Lower leg skin (tissue), 4 donors: Measurements from ENCODE around the gene ERN2. TPM values are rescaled to one million over a fixed set of nuclear protein-coding genes. Genes with fewer than 3 reads are reported as not detected.

Experiments used
- DNase-seq, 2 donors: peaks; one replicate each; pipeline ENCODE4 v3.0.0-alpha.2; 2019; ENCODE audit warnings: low spot score in 2 of 2
- H3K4me3 ChIP-seq: fragments of 200-600 bp; sonication (generic); 2 replicates; pipeline ENCODE4 v1.5.1; 2017; ENCODE audit warnings: mild to moderate bottlenecking, low read depth; ENCODE audit not compliant: poor library complexity, severe bottlenecking
- CTCF ChIP-seq, 3 donors: fragments of 450-650 bp; IDR thresholded peaks; one replicate each; pipeline ENCODE4 v1.5.1; 2016; ENCODE audit warnings: antibody characterized with exemption in 3 of 3, mild to moderate bottlenecking in 3 of 3, moderate library complexity in 2 of 3
- POLR2A ChIP-seq, 2 donors: fragments of 450-650 bp; IDR thresholded peaks; one replicate each; pipeline ENCODE4 v1.6.1; 2016 to 2017; ENCODE audit warnings: antibody characterized with exemption in 2 of 2, mild to moderate bottlenecking in 1 of 2, moderate library complexity in 1 of 2
- WGBS, 2 donors: methylation state at CpG; one replicate each; pipeline ENCODE4 v1.1.5; 2018; 5-methylcytosine and 5-hydroxymethylcytosine counted together
- intact Hi-C: fragments of 100-400 bp; cut with DNase I; formaldehyde crosslinking; loops from one replicate; pipeline ENCODE4 v1.15.0; 2023; ENCODE audit warnings: low total_unique reads
- total RNA-seq, 4 donors: library from RNA; depleted of rRNA; stranded (reverse); fragments of >200 nt; gene quantifications; one replicate each; pipeline ENCODE4 v1.1.0, GENCODE V29; 2016

The ERN2 gene
- total RNA-seq, 4 donors from 2014 or later = 0.25 to 2.4 (median 0.49) TPM

- DNase-seq = no peak
- TF ChIP-seq POLR2A (IDR thresholded peaks at IDR 0.05) (no peak), CTCF (IDR thresholded peaks at IDR 0.05) (no peak)
- intact Hi-C loops = no loop called here
- H3K4me3 ChIP-seq = no peak overlapping the region
- WGBS, 2 donors = 78 to 81% methylated on average over 2 of the region's 2 CpGs
These were observed 3.0 kb downstream of the ERN2 start for GRCh38 chr16:23710008-23710407.

GRCh38 chr16:23709536-23709935 lies 3.5 kb downstream of the ERN2 start:
- DNase-seq = no peak
- TF ChIP-seq CTCF (IDR thresholded peaks at IDR 0.05) = no peak
- TF ChIP-seq POLR2A (IDR thresholded peaks at IDR 0.05) = no peak
- no peak overlapping the region for H3K4me3 ChIP-seq
- intact Hi-C loops = no loop called here

GRCh38 chr16:23706439-23706838 lies 6.6 kb downstream of the ERN2 start:
- 84 to 87% methylated on average over 4 of the region's 4 CpGs for WGBS, 2 donors
- intact Hi-C loops = no loop called here
- TF ChIP-seq CTCF (IDR thresholded peaks at IDR 0.05) = no peak
- no peak for DNase-seq
- no peak overlapping the region for H3K4me3 ChIP-seq

GRCh38 chr16:23705517-23705902 lies 7.5 kb downstream of the ERN2 start:
- no peak overlapping the region for H3K4me3 ChIP-seq
- DNase-seq = no peak
- WGBS, 2 donors = 76 to 86% methylated on average over 2 of the region's 2 CpGs
- no peak for TF ChIP-seq POLR2A (IDR thresholded peaks at IDR 0.05)
- no peak for TF ChIP-seq CTCF (IDR thresholded peaks at IDR 0.05)
- intact Hi-C loops = no loop called here

- DNase-seq = no peak
- intact Hi-C loops = no loop called here
- WGBS, 2 donors = 84 to 85% methylated on average over 17 to 19 of the region's 22 CpGs
- TF ChIP-seq CTCF (IDR thresholded peaks at IDR 0.05) (no peak), POLR2A (IDR thresholded peaks at IDR 0.05) (no peak)
- H3K4me3 ChIP-seq = no peak overlapping the region
These were observed 8.1 kb downstream of the ERN2 start for GRCh38 chr16:23704772-23705516.

- no peak for DNase-seq
- TF ChIP-seq POLR2A (IDR thresholded peaks at IDR 0.05) (no peak), CTCF (IDR thresholded peaks at IDR 0.05) (no peak)
- no peak overlapping the region for H3K4me3 ChIP-seq
- WGBS, 2 donors = 71 to 72% methylated on average over 2 of the region's 2 CpGs
- intact Hi-C loops = no loop called here
These were observed 10.1 kb downstream of the ERN2 start for GRCh38 chr16:23702951-23703350.
